ENCODE results near the gene NRM. TPM values are rescaled to one million over a fixed set of nuclear protein-coding genes. Genes with fewer than 3 reads are reported as not detected.
A peak's percentile ranks its signal among the peaks of the same experiment; 100 is the strongest.

The NRM gene
- total RNA-seq, result 1 to 10 TPM; 2.6 to 5.2 TPM

- 1% methylated on average over 24 to 40 of the region's 40 CpGs for WGBS, 2 donors
- Histone ChIP-seq H3K4me3 (peak within 1 kb of the TSS; percentile 61 to 62), H3K27me3 (no peaks in the 10 kb centered on the region), H3K9me3 (no peaks in the 10 kb centered on the region), H3K27ac (peak within 1 kb of the TSS; percentile 64 to 98 (median 82)), H3K4me1 (peaks cover 66% of the 10 kb centered on the region), H3K36me3 (replicated peaks in 1 of 2; ENCODE audit: insufficient read depth in 1 of 2, low read depth in 2 of 2) (no peaks in the 10 kb centered on the region)
- TF ChIP-seq CTCF (IDR thresholded peaks at IDR 0.05) (no peak), POLR2A (IDR thresholded peaks at IDR 0.05) (peak in 2 of 3 donors; percentile 42 to 44)
- ATAC-seq, result peak; percentile 74
- intact Hi-C loops (cut with DNase I), result no loop called here
- DNase-seq, result peak; percentile 83 to 90 (median 88)
Measured at GRCh38 chr6:30690403-30691207, at the start of gene NRM. Gene NRM, minus strand, starts transcription at chr6:30690984. Its CDS starts 10 bp downstream, at chr6:30690974.

GRCh38 chr6:30740540-30740870 is 49.7 kb upstream of the NRM start:
- Histone ChIP-seq H3K27me3 (no peaks in the 10 kb centered on the region), H3K9me3 (no peaks in the 10 kb centered on the region), H3K27ac (peak overlapping the region in 2 of 4 donors; percentile 24 to 93), H3K4me3 (no peak overlapping the region), H3K4me1 (peaks cover 50% of the 10 kb centered on the region), H3K36me3 (replicated peaks in 1 of 2; ENCODE audit: insufficient read depth in 1 of 2, low read depth in 2 of 2) (peaks cover 4% of the 10 kb centered on the region in 2 donors)
- TF ChIP-seq CTCF (IDR thresholded peaks at IDR 0.05) (no peak), POLR2A (IDR thresholded peaks at IDR 0.05) (no peak)
- intact Hi-C loops (cut with DNase I), result no loop called here
- DNase-seq (no peak), ATAC-seq (no peak)
- WGBS, 2 donors, result 78 to 85% methylated on average over 2 of the region's 2 CpGs

GRCh38 chr6:30738532-30738931 is 47.7 kb upstream of the NRM start:
- peaks cover 39% of the 10 kb centered on the region for H3K4me1 ChIP-seq
- no peak for ATAC-seq

GRCh38 chr6:30735668-30736314 is 45.0 kb upstream of the NRM start:
- H3K4me1 ChIP-seq, result peaks cover 31% of the 10 kb centered on the region
- no peaks in the 10 kb centered on the region for H3K27me3 ChIP-seq
- intact Hi-C loops (cut with DNase I), result no loop called here
- peaks cover 4 to 9% of the 10 kb centered on the region in 2 donors for H3K36me3 ChIP-seq (replicated peaks in 1 of 2; ENCODE audit: insufficient read depth in 1 of 2, low read depth in 2 of 2)
- WGBS, 2 donors, result 84 to 91% methylated on average over 8 of the region's 8 CpGs
- ATAC-seq (no peak), DNase-seq (no peak)
- TF ChIP-seq CTCF (IDR thresholded peaks at IDR 0.05) (no peak), POLR2A (IDR thresholded peaks at IDR 0.05) (no peak)
- no peak overlapping the region for H3K4me3 ChIP-seq
- H3K9me3 ChIP-seq, result no peaks in the 10 kb centered on the region
- no peak overlapping the region for H3K27ac ChIP-seq

More at GRCh38 chr6:30738532-30738931, 47.7 kb upstream of the NRM start:
- H3K36me3 ChIP-seq (replicated peaks in 1 of 2; ENCODE audit: insufficient read depth in 1 of 2, low read depth in 2 of 2), result peaks cover 4 to 9% of the 10 kb centered on the region in 2 donors
- no peaks in the 10 kb centered on the region for H3K9me3 ChIP-seq
- no peak overlapping the region for H3K4me3 ChIP-seq
- intact Hi-C loops (cut with DNase I), result no loop called here
- DNase-seq, result no peak
- H3K27me3 ChIP-seq, result no peaks in the 10 kb centered on the region
- no peak for TF ChIP-seq CTCF (IDR thresholded peaks at IDR 0.05)
- no peak for TF ChIP-seq POLR2A (IDR thresholded peaks at IDR 0.05)
- H3K27ac ChIP-seq, result no peak overlapping the region
- 76 to 79% methylated on average over 6 of the region's 6 CpGs for WGBS, 2 donors

All from body of pancreas (tissue), 4 donors.